Stomach (tissue), 4 donors: ENCODE measurements around the gene ACVR1B.

ENCODE experiments used
- CTCF ChIP-seq, 7 experiments: fragments of 450-650 bp in 4 of 7; fragments of 200-600 bp in 3 of 7; sonication (generic) in 3 of 7; IDR thresholded peaks; one replicate each; pipeline ENCODE4 v1.5.1; 2016 to 2019; ENCODE audit warnings: antibody characterized with exemption in 7 of 7, control low read depth in 2 of 7, mild to moderate bottlenecking in 1 of 7
- EP300 ChIP-seq: sonication (generic); formaldehyde crosslinking; IDR thresholded peaks from one replicate; pipeline ENCODE4 v1.6.1; 2017; ENCODE audit warnings: antibody characterized with exemption
- POLR2A ChIP-seq, 4 donors: fragments of 450-650 bp; IDR thresholded peaks; one replicate each; pipeline ENCODE4 v1.6.1; 2016; ENCODE audit warnings: antibody characterized with exemption in 4 of 4, control low read depth in 2 of 4, mild to moderate bottlenecking in 1 of 4, moderate library complexity in 1 of 4
- POLR2AphosphoS5 ChIP-seq, 3 donors: sonication (generic); formaldehyde crosslinking; IDR thresholded peaks; one replicate each; pipeline ENCODE4 v1.6.1; 2016; ENCODE audit warnings: antibody characterized with exemption in 3 of 3

- no peak for TF ChIP-seq CTCF (IDR thresholded peaks at IDR 0.05)
- TF ChIP-seq EP300 = no peak
- TF ChIP-seq POLR2A (IDR thresholded peaks at IDR 0.05) = no peak
- no peak for TF ChIP-seq POLR2AphosphoS5 (IDR thresholded peaks at IDR 0.05)
Observed at GRCh38 chr12:51911307-51911706, 40.2 kb upstream of the ACVR1B start.
